ENCODE data around the gene WAC. TPM values are rescaled to one million over a fixed set of nuclear protein-coding genes. Genes with fewer than 3 reads are reported as not detected.

The WAC gene
- total and polyA plus RNA-seq, 9 of the 15 experiments (the other 6 are each of a cell fraction or from before 2014, with no cell fraction given): 24.8 to 123 (median 78.2) TPM

- 0 out of 2 replicates have a peak, but pooled peaks have one; percentile 11 for TF ChIP-seq SIN3B (IDR thresholded peaks at IDR 0.05; ENCODE audit: low read depth)
- TF ChIP-seq ZNF592 (IDR thresholded peaks at IDR 0.05): no peak
- no peak for TF ChIP-seq MBD1 (CRISPR knock-in tag; IDR thresholded peaks at IDR 0.05)
- TF ChIP-seq, protein P1, sequence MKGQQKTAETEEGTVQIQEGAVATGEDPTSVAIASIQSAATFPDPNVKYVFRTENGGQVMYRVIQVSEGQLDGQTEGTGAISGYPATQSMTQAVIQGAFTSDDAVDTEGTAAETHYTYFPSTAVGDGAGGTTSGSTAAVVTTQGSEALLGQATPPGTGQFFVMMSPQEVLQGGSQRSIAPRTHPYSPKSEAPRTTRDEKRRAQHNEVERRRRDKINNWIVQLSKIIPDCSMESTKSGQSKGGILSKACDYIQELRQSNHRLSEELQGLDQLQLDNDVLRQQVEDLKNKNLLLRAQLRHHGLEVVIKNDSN (CRISPR knock-in tag; IDR thresholded peaks at IDR 0.05): no peak
- no peak for TF ChIP-seq SAFB (IDR thresholded peaks at IDR 0.05; ENCODE audit: borderline replicate concordance, low read depth, low read length)
- no peak for TF ChIP-seq MEF2D (tag; conservative IDR thresholded peaks at IDR 0.05; ENCODE audit: low read depth)
- no peak for TF ChIP-seq KHSRP (IDR thresholded peaks at IDR 0.05)
- TF ChIP-seq, protein P2, sequence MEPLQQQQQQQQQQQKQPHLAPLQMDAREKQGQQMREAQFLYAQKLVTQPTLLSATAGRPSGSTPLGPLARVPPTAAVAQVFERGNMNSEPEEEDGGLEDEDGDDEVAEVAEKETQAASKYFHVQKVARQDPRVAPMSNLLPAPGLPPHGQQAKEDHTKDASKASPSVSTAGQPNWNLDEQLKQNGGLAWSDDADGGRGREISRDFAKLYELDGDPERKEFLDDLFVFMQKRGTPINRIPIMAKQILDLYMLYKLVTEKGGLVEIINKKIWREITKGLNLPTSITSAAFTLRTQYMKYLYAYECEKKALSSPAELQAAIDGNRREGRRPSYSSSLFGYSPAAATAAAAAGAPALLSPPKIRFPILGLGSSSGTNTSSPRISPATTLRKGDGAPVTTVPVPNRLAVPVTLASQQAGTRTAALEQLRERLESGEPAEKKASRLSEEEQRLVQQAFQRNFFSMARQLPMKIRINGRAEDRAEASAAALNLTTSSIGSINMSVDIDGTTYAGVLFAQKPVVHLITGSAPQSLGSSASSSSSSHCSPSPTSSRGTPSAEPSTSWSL (CRISPR knock-in tag; IDR thresholded peaks at IDR 0.05; ENCODE audit: borderline replicate concordance): no peak
- no peak for TF ChIP-seq ZNF23 (CRISPR knock-in tag; IDR thresholded peaks at IDR 0.05)
- TF ChIP-seq, protein P3, sequence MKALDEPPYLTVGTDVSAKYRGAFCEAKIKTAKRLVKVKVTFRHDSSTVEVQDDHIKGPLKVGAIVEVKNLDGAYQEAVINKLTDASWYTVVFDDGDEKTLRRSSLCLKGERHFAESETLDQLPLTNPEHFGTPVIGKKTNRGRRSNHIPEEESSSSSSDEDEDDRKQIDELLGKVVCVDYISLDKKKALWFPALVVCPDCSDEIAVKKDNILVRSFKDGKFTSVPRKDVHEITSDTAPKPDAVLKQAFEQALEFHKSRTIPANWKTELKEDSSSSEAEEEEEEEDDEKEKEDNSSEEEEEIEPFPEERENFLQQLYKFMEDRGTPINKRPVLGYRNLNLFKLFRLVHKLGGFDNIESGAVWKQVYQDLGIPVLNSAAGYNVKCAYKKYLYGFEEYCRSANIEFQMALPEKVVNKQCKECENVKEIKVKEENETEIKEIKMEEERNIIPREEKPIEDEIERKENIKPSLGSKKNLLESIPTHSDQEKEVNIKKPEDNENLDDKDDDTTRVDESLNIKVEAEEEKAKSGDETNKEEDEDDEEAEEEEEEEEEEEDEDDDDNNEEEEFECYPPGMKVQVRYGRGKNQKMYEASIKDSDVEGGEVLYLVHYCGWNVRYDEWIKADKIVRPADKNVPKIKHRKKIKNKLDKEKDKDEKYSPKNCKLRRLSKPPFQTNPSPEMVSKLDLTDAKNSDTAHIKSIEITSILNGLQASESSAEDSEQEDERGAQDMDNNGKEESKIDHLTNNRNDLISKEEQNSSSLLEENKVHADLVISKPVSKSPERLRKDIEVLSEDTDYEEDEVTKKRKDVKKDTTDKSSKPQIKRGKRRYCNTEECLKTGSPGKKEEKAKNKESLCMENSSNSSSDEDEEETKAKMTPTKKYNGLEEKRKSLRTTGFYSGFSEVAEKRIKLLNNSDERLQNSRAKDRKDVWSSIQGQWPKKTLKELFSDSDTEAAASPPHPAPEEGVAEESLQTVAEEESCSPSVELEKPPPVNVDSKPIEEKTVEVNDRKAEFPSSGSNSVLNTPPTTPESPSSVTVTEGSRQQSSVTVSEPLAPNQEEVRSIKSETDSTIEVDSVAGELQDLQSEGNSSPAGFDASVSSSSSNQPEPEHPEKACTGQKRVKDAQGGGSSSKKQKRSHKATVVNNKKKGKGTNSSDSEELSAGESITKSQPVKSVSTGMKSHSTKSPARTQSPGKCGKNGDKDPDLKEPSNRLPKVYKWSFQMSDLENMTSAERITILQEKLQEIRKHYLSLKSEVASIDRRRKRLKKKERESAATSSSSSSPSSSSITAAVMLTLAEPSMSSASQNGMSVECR (CRISPR knock-in tag; IDR thresholded peaks at IDR 0.05): no peak
- no peak for TF ChIP-seq PCBP2 (IDR thresholded peaks at IDR 0.05; ENCODE audit: low read depth, low read length, poor library complexity, severe bottlenecking)
- TF ChIP-seq ZNF212 (CRISPR knock-in tag; IDR thresholded peaks at IDR 0.05): no peak
- TF ChIP-seq, protein P4, sequence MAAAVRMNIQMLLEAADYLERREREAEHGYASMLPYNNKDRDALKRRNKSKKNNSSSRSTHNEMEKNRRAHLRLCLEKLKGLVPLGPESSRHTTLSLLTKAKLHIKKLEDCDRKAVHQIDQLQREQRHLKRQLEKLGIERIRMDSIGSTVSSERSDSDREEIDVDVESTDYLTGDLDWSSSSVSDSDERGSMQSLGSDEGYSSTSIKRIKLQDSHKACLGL (CRISPR knock-in tag; IDR thresholded peaks at IDR 0.05; ENCODE audit: borderline replicate concordance, poor library complexity, severe bottlenecking): no peak
Observed at GRCh38 chr10:28533571-28534304, 820 bp downstream of the WAC start (continued).

Measured in K562 (cell line).